Pancreas (tissue), 10 donors: ENCODE data around the gene AAR2. TPM values are rescaled to one million over a fixed set of nuclear protein-coding genes. Genes with fewer than 3 reads are reported as not detected.
A peak's percentile ranks its signal among the peaks of the same experiment; 100 is the strongest.

ENCODE experiments used
- ATAC-seq, 4 donors: fragments of 200-7000 bp; cut with Tn5 transposase; one replicate each; pipeline versions ENCODE4 v1.8.0 to v1.9.1; 2020; ENCODE audit warnings: mild to moderate bottlenecking in 4 of 4, moderate library complexity in 4 of 4
- DNase-seq, 6 donors: peaks; one replicate each; pipeline ENCODE4 v3.0.0-alpha.2; 2020
- FAIRE-seq: peaks from 2 replicates; lab custom pipeline; 2012; peaks lifted over from hg19 to GRCh38; lab: Jason Lieb, UNC
- H3K27ac ChIP-seq, 4 donors: fragments of 200-600 bp; sonication (generic); 1 replicate in 3 of 4; 2 replicates in 1 of 4; pipeline versions ENCODE4 v1.5.0 to v1.8.0; 2020
- H3K27me3 ChIP-seq, 4 donors: fragments of 200-600 bp; one replicate each; pipeline ENCODE4 v1.8.0; 2021
- H3K36me3 ChIP-seq, 3 donors: fragments of 200-600 bp; sonication (generic) in 1 of 3; one replicate each; pipeline versions ENCODE4 v1.5.0 to v1.8.0; 2020 to 2021
- H3K4me1 ChIP-seq, 3 donors: fragments of 200-600 bp; one replicate each; pipeline ENCODE4 v1.8.0; 2021
- H3K4me3 ChIP-seq, 4 donors: fragments of 200-600 bp; sonication (generic) in 2 of 4; one replicate each; pipeline versions ENCODE4 v1.5.0 to v1.8.0; 2020 to 2021
- H3K9me3 ChIP-seq, 4 donors: fragments of 200-600 bp; one replicate each; pipeline ENCODE4 v1.8.0; 2021
- CTCF ChIP-seq, 4 donors: fragments of 200-600 bp; sonication (generic) in 3 of 4; IDR thresholded peaks; one replicate each; pipeline versions ENCODE4 v1.5.0 to v1.8.0; 2021; ENCODE audit warnings: antibody characterized with exemption in 4 of 4
- WGBS, 2 donors: extraction: QIAGEN DNeasy Blood & Tissue Kit; methylation state at CpG; one replicate each; pipeline ENCODE4 v1.1.7; 2013; 5-methylcytosine and 5-hydroxymethylcytosine counted together
- intact Hi-C, 3 donors: fragments of 100-400 bp; cut with DNase I; formaldehyde crosslinking; loops; one replicate each; pipeline versions ENCODE4 v1.11.1 to v1.14.2; 2022
- polyA plus RNA-seq, 2 donors: library from polyadenylated mRNA; stranded (reverse); fragments of 200-250 nt; gene quantifications; one replicate each; pipeline ENCODE4 v1.2.3, GENCODE V29; 2013
- total RNA-seq, 6 donors: library from RNA; stranded (reverse); fragmentation: NEBNext Ultra II Directional in 4 of 6; extraction: Animal tissue kit (Norgen Biotek cat#: 25700) in 4 of 6; gene quantifications; one replicate each; pipeline versions ENCODE4 v1.2.1 to v1.2.4, GENCODE V29; 2021 to 2023
- donor health status: healthy with polysubstance abuse.
- donor health status: DM: no; HTN: no; CAD: no; lungs with moderate emphysema.
- donor health status: DM: no; HTN: no; CAD: no.
- donor health status: control.
- donor health status: control.
- donor health status: Bipolar disorder and iron deficiency.
- donor health status: DM: yes; HTN: yes; CAD: no.
- donor health status: DM: no; HTN: no; CAD: no.
- donor health status: DM: no; HTN: no; CAD: no.
- donor health status: DM: yes; HTN: yes; CAD: no.

Gene AAR2
- total and polyA plus RNA-seq, 8 donors, result 7.0 to 18.0 (median 9.5) TPM

DNA sequence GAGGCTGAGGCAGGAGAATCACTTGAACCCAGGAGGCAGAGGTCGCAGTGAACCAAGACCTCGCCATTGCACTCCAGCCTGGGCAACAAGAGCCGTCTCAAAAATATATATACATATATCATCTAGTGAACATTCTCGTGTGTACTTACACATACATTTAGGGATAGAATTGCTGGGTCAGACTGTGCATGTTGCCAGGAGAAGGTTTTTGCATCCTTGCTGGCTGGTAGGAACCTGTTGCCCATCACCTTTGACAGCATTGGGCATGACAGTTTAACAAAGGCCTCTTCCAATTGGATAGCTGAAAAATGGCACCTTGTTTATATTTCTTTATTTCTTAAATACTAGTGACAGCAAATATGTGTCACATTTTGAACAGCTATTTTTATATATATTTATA, 5.4 kb downstream of the AAR2 start:
- TF ChIP-seq CTCF (IDR thresholded peaks at IDR 0.05), result no peak
- H3K9me3 ChIP-seq, result no peaks in the 10 kb centered on the region
- no peak for FAIRE-seq
- WGBS, 2 donors, result 88 to 89% methylated on average over 4 of the region's 4 CpGs
- H3K4me1 ChIP-seq, result peaks cover 19 to 25% (median 24%) of the 10 kb centered on the region in 3 donors
- no peak overlapping the region for H3K27ac ChIP-seq
- ATAC-seq, result no peak
- peaks cover 0 to 43% (median 22%) of the 10 kb centered on the region in 3 donors for H3K36me3 ChIP-seq
- H3K4me3 ChIP-seq, result no peak overlapping the region
- DNase-seq, result no peak
- intact Hi-C loops, result no loop called here
- H3K27me3 ChIP-seq, result no peaks in the 10 kb centered on the region

GRCh38 chr20:36243726-36244125, 7.4 kb downstream of the AAR2 start:
- DNase-seq, result peak in 2 of 6 donors; percentile 33 to 40
- peak; percentile 72 to 95 (median 84) for ATAC-seq
- no peak overlapping the region for H3K4me3 ChIP-seq
- no peak for TF ChIP-seq CTCF (IDR thresholded peaks at IDR 0.05)
- peaks cover 0 to 61% (median 25%) of the 10 kb centered on the region in 3 donors for H3K36me3 ChIP-seq
- intact Hi-C loops, result no loop called here
- H3K27ac ChIP-seq, result no peak overlapping the region
- no peak for FAIRE-seq
- WGBS, 2 donors, result 33 to 38% methylated on average over 1 of the region's 1 CpG
- H3K9me3 ChIP-seq, result no peaks in the 10 kb centered on the region
- H3K4me1 ChIP-seq, result peaks cover 9 to 13% (median 10%) of the 10 kb centered on the region in 3 donors
- no peaks in the 10 kb centered on the region for H3K27me3 ChIP-seq

DNA sequence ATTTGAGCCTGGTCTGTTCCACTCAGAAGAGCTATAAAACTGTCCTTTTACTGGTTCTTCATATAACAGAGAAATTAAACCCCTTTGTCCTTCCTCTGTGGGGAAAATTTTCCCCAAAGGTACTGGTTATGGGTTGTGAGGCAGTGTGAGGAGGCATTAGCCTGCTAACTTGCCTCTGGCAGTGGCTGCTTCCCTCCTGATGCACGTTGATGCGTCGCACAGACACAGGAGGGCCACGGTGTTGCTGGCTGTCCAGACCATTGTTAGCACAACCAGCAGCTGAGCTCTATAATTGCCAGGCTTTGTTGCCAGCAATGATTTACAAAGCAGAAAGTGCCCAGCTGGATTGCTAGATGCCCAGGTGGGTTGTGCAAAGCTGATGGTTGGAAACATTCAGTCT, 10.1 kb downstream of the AAR2 start:
- TF ChIP-seq CTCF (IDR thresholded peaks at IDR 0.05), result no peak
- Histone ChIP-seq H3K9me3 (no peaks in the 10 kb centered on the region), H3K27me3 (no peaks in the 10 kb centered on the region), H3K36me3 (peaks cover 0 to 47% (median 13%) of the 10 kb centered on the region in 3 donors), H3K4me3 (no peak overlapping the region), H3K4me1 (peaks cover 5 to 13% (median 9%) of the 10 kb centered on the region in 3 donors), H3K27ac (no peak overlapping the region)
- ATAC-seq (no peak), DNase-seq (no peak), FAIRE-seq (no peak)
- WGBS, 2 donors, result 91 to 93% methylated on average over 4 of the region's 4 CpGs
- intact Hi-C loops, result no loop called here

DNA sequence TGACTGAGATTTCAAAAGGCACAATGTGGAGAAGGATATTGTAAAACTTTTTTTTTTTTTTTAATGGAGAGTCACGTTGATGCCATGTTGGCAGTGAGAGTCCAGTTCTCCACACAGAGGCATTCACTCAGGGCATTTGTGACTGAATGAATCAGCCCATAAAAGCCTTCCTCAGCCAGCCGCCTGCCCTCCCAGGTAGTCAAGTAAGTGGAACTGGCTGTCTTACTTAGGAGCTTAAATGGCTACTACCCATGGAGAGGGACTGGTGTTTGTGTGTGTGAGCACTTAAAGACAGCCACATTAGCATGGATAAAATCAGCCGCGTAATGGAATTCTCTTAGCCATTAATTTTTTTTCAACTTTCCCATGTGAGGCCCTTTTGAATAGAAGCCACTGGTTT, 12.6 kb downstream of the AAR2 start:
- peaks cover 0 to 45% (median 15%) of the 10 kb centered on the region in 3 donors for H3K36me3 ChIP-seq
- FAIRE-seq, result no peak
- peaks cover 0 to 3% (median 0%) of the 10 kb centered on the region in 3 donors for H3K4me1 ChIP-seq
- H3K4me3 ChIP-seq, result no peak overlapping the region
- no peak for ATAC-seq
- WGBS, 2 donors, result 76 to 80% methylated on average over 4 of the region's 4 CpGs
- no peak overlapping the region for H3K27ac ChIP-seq
- intact Hi-C loops, result no loop called here
- DNase-seq, result no peak
- H3K27me3 ChIP-seq, result no peaks in the 10 kb centered on the region
- TF ChIP-seq CTCF (IDR thresholded peaks at IDR 0.05), result no peak
- no peaks in the 10 kb centered on the region for H3K9me3 ChIP-seq

DNA sequence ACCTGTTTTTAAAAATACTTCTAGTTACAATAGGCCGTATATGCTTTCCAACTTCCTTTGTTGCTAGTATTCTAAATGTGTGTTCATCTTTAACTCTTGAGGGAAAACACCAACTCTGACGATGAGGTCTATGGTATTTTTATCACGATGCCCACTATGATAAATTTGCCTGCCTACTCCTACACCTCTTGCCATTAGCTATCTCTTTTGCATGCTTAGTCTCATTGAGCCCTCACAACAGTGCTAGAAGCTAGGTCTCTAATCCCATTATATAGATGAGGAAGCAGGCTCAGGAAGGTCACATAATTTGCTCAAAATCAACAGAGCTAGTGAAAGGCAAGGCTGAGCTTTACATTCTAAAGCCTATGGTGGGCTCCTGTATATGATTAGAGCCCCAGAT, 13.2 kb downstream of the AAR2 start:
- Histone ChIP-seq H3K27ac (no peak overlapping the region), H3K36me3 (peaks cover 0 to 42% (median 13%) of the 10 kb centered on the region in 3 donors), H3K9me3 (no peaks in the 10 kb centered on the region), H3K4me1 (no peaks in the 10 kb centered on the region), H3K27me3 (no peaks in the 10 kb centered on the region), H3K4me3 (no peak overlapping the region)
- no peak for TF ChIP-seq CTCF (IDR thresholded peaks at IDR 0.05)
- ATAC-seq (no peak), DNase-seq (no peak), FAIRE-seq (no peak)
- intact Hi-C loops, result no loop called here
- WGBS, 2 donors, result 68 to 84% methylated on average over 3 of the region's 3 CpGs
